Adrenal gland (tissue), 12 donors: ENCODE results near the gene SPARCL1. TPM values are rescaled to one million over a fixed set of nuclear protein-coding genes. Genes with fewer than 3 reads are reported as not detected.

Experiments used
- polyA plus RNA-seq, 3 donors: library from polyadenylated mRNA; stranded (reverse); fragments of 200-250 nt in 2 of 3; fragments of 350-450 nt in 1 of 3; fragmentation: Illumina TruSeq in 1 of 3; extraction: RNeasy Lipid Tissue Mini Kit (QIAGEN cat#74804) in 1 of 3; gene quantifications; one replicate each; pipeline ENCODE4 v1.2.3, GENCODE V29; 2013 to 2014
- total RNA-seq, 9 donors: library from RNA; depleted of rRNA in 4 of 9; stranded (reverse); fragments of >200 nt in 4 of 9; fragments of 120-200 nt in 1 of 9; fragmentation: NEBNext Ultra II Directional in 1 of 9; extraction: Animal tissue kit (Norgen Biotek cat#: 25700) in 1 of 9; gene quantifications; one replicate each; pipeline versions ENCODE4 v1.1.0 to v1.2.4, GENCODE V29; 2013 to 2023
- donor health status: healthy with polysubstance abuse.
- donor health status: Bipolar disorder and iron deficiency.
- donor health status: DM: yes; HTN: yes; CAD: no.
- donor health status: DM: no; HTN: no; CAD: no.
- donor health status: DM: no; HTN: no; CAD: no.
- donor health status: DM: yes; HTN: yes; CAD: no.

The SPARCL1 gene
- total and polyA plus RNA-seq, 12 donors, result 36.9 to 201 (median 124) TPM

Other genes starting within 250 kb of the SPARCL1 start
- under 1 TPM in 7 of 9 donors, not detected in 2; 0.14 to 0.88 (median 0.32) TPM for gene HSD17B13, start 206.5 kb downstream of the SPARCL1 start, total RNA-seq
- gene HSD17B13, start 206.5 kb downstream of the SPARCL1 start, polyA plus RNA-seq, result under 1 TPM; 0.16 to 0.55 (median 0.47) TPM
- gene HSD17B11, start 138.2 kb downstream of the SPARCL1 start, total RNA-seq, result 100 to 1,000 TPM in 5 of 9 donors, 10 to 100 TPM in 4; 82.1 to 202 (median 102) TPM
- 100 to 1,000 TPM in 1 of 3 donors, 10 to 100 TPM in 2; 34.1 to 131 (median 40.9) TPM for gene HSD17B11, start 138.2 kb downstream of the SPARCL1 start, polyA plus RNA-seq
- gene NUDT9, start 106.8 kb downstream of the SPARCL1 start, total RNA-seq, result 10 to 100 TPM; 16.9 to 62.1 (median 38.0) TPM
- gene NUDT9, start 106.8 kb downstream of the SPARCL1 start, polyA plus RNA-seq, result 10 to 100 TPM; 62.3 to 95.2 (median 85.6) TPM
- gene DSPP, start 79.2 kb upstream of the SPARCL1 start, total RNA-seq, result under 1 TPM in 1 of 9 donors, not detected in 8; 0.06 TPM
- gene DSPP, start 79.2 kb upstream of the SPARCL1 start, polyA plus RNA-seq, result not detected
- gene DMP1, start 120.9 kb upstream of the SPARCL1 start, total RNA-seq, result not detected
- under 1 TPM in 1 of 3 donors, not detected in 2; 0.03 TPM for gene DMP1, start 120.9 kb upstream of the SPARCL1 start, polyA plus RNA-seq